ENCODE results near the gene ACSS1.

ACSS1 gene

DNA sequence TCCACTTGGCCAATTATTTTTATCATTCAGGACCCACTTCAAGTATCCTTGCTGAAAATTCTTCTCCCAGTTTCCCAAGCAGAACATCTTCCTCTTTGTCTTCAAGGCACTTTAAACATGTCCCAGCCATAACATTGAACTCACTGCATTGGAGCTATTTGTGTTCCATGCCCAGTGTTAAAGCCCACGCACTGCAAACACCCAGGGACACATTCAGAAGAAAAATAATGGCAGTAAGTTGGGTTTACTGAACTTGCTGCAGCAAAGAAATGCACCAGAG lies 63.8 kb downstream of the ACSS1 start:
- TF ChIP-seq, protein P1, sequence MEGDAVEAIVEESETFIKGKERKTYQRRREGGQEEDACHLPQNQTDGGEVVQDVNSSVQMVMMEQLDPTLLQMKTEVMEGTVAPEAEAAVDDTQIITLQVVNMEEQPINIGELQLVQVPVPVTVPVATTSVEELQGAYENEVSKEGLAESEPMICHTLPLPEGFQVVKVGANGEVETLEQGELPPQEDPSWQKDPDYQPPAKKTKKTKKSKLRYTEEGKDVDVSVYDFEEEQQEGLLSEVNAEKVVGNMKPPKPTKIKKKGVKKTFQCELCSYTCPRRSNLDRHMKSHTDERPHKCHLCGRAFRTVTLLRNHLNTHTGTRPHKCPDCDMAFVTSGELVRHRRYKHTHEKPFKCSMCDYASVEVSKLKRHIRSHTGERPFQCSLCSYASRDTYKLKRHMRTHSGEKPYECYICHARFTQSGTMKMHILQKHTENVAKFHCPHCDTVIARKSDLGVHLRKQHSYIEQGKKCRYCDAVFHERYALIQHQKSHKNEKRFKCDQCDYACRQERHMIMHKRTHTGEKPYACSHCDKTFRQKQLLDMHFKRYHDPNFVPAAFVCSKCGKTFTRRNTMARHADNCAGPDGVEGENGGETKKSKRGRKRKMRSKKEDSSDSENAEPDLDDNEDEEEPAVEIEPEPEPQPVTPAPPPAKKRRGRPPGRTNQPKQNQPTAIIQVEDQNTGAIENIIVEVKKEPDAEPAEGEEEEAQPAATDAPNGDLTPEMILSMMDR (IDR thresholded peaks at IDR 0.05; ENCODE audit: extremely low read depth, missing control alignments): no peak
- DNase-seq (ENCODE audit: low spot score): no peak

DNA sequence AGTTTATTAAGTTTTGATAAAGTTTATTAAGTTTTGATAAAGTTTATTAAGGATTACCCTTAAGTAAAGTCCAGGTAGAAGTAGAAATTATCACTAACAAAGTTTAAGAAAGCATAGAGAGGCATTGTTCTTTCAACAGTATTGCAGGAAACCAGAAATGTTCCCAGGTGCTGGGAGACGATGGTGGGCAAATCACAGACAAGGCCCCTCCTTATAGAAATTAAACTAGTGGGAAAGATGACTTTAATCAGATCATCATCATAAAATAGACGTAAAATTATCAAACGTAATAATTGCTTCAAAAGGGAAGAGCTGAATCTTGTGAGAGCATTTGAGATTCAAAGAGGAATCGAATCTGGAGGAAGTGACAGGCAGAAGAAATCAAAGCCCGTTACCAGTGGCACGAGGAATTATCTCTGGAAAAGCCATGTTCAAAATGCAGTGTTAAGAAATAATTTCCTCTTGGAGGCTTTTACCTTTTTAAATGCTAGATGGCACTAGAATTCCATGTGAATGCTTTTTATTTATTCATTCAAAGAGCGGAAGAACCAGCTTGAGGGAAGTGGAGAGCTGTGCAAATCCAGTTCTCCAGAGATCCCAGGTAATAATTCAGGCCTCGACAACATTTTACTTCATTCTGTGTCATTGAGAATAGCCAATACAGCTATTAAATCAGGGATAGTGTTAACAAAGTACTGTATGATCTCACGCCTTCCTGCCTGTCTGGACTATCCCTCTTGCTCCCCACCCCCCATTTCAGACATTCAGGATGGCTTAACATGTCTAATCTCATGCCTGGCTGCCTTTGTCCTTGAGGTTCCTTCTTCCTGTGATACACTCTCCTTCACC lies 64.4 kb downstream of the ACSS1 start:
- TF ChIP-seq, protein P1 (IDR thresholded peaks at IDR 0.05; ENCODE audit: extremely low read depth, missing control alignments): no peak
- no peak for DNase-seq (ENCODE audit: low spot score)

DNA sequence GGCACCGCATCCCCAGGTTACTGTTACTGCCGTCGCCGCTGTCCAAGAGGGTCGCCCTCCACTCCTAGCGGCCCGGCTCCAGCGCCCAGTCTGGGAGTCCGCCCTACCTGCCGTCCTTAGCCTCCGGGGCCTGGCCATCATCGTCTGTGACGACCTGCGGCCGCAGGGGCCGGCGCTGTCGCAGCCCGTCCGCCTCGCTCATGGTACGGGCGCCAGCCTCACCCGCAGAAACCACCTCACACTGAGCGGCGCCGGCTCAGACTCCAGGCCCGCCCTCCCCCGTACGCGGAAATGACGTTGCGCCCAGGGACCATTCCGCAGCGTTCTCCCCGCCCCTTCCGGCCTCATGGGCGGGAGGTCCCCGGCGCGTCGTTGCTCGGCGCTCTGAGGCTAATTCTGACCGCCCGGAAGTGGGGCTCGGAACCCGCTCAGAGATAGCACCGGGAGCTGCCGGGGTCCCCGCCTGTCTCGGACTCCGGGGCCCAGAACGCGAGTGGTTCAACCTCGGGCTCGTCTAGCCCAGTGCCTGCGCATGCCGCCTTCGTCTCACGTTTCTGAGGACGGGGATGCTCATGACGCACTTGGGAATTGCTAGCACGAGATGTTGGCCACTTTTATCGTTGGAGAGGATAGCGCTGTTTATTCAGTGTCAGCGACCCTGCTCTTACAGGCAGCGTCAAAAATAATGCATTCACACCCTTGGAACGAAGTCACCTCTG lies 65.3 kb downstream of the ACSS1 start, which contains the start of gene APMAP:
Gene APMAP, minus strand, starts transcription at position 265 of the 719 bp plus-strand sequence. Its CDS starts 63 bp downstream, at position 202.
- TF ChIP-seq, protein P1 (IDR thresholded peaks at IDR 0.05; ENCODE audit: extremely low read depth, missing control alignments): no peak
- peak; percentile 95 for DNase-seq (ENCODE audit: low spot score)

DNA sequence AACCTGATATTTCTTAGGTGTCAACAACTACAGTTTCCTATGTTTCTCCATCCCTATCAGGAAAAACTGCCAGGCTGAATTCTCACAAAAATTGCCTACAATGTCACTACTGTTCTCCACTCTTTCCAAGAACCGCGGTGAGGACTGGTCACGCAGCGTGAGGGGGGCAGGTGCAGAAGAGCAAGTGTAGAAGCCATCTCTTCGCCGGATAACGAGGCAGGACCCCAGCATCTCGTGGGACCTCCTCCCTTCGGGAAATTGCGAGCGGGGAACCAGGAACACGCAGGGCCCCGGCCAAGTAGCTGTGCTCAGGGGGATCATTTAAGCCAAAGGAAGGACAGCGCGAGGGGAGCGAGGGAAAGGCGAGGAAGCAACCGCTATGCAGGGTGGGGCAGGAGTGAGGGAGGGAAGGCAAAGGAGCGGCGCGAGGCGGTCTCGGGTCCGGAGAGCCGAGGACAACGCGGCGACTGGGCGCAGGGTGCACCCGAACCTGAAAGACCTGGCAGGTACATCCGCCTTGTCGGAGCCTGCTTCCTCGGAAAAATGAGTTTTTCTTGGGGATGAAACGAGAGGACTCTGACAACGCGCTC lies 65.9 kb downstream of the ACSS1 start:
- DNase-seq (ENCODE audit: low spot score): no peak
- TF ChIP-seq, protein P1 (IDR thresholded peaks at IDR 0.05; ENCODE audit: extremely low read depth, missing control alignments): no peak

DNA sequence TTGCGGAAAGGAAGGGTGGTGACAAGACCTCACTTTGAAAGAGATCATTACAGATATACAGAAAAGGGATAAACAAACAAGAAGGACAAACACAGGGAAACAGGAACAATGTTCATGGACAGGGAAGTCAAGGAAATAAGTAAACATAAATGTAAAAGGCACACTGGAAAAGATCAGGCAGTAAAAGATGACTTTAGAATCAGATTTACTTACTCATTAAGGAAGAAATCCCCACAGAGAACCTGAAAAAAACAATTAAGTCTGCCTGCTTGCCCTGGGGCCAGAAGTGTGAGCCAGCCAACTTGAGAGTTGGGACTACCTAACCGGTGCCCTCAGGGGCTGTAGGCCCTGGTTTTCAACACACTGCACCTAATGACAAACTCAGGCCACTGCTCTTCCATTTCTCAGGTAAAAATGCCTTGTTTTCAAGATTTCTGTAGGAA lies 67.1 kb downstream of the ACSS1 start:
- no peak for DNase-seq (ENCODE audit: low spot score)
- TF ChIP-seq, protein P1 (IDR thresholded peaks at IDR 0.05; ENCODE audit: extremely low read depth, missing control alignments): no peak

DNA sequence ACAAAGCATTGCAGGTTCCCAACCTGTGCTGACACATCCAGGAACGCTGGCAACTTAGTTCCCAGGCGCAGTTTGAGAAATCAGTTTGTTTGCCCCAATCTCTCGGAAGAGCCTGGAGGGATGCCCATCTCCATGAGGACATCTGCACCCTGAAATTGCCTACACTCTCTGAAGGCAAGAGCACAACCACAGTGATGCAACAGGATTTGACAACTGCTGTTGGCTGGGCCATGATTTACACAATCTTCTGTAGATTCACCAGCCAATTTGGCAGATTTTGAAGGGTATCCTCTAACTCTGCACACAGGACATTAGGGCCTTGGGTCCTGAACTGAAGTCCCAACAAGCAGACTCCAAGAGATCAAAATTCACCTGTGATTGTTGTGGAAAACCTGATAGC lies 68.8 kb downstream of the ACSS1 start:
- TF ChIP-seq, protein P1 (IDR thresholded peaks at IDR 0.05; ENCODE audit: extremely low read depth, missing control alignments): no peak
- no peak for DNase-seq (ENCODE audit: low spot score)

All from GM20000 (cell line).